AG04450 (cell line): ENCODE measurements around the gene ST7. TPM values are rescaled to one million over a fixed set of nuclear protein-coding genes. Genes with fewer than 3 reads are reported as not detected.
"Not testable (repeated sequence)": the region's sequence is repeated elsewhere in the genome, so short reads cannot be mapped to it uniquely, and the experiment has no call there.

Experiments
- CTCF ChIA-PET: fragments of 300-600, 350-600 bp; formaldehyde crosslinking; extraction: SDS; loops from one replicate; lab custom pipeline; 2022; ENCODE audit warnings: antibody characterized with exemption, inconsistent platforms; lab: Charles Lee
- POLR2A ChIA-PET: fragments of 350-600 bp; formaldehyde crosslinking; extraction: SDS; loops from one replicate; lab custom pipeline; 2021; ENCODE audit warnings: antibody characterized with exemption, inconsistent platforms; lab: Yijun Ruan, JAX
- DNase-seq: peaks from one replicate; pipeline ENCODE4 v3.0.0-alpha.2; 2011; ENCODE audit warnings: low read depth, low spot score
- H3K27ac ChIP-seq: one replicate; pipeline ENCODE4 v1.5.1; 2012; ENCODE audit warnings: low read depth, low read length, control low read depth
- H3K27me3 ChIP-seq: one replicate; pipeline ENCODE4 v1.6.0; 2012; ENCODE audit warnings: low read length; ENCODE audit not compliant: control insufficient read depth, insufficient read depth
- H3K4me3 ChIP-seq: 2 replicates; pipeline ENCODE4 v1.5.1; 2011; ENCODE audit warnings: mild to moderate bottlenecking, low read depth, low read length, control low read depth
- H3K9me3 ChIP-seq: 2 replicates; pipeline ENCODE4 v1.5.1; 2012; ENCODE audit warnings: low read length; ENCODE audit not compliant: control insufficient read depth, insufficient read depth
- CTCF ChIP-seq: IDR thresholded peaks from 2 replicates; pipeline ENCODE4 v1.5.1; 2011; ENCODE audit warnings: low read depth, low read length, control low read depth, inconsistent platforms
- polyA plus RNA-seq: library from polyadenylated mRNA; depleted of rRNA; stranded (reverse); fragments of >200 nt; gene quantifications from 2 replicates; pipeline ENCODE4 v1.2.3, GENCODE V29; 2011

The ST7 gene
- polyA plus RNA-seq, 1 experiment: 34.5 TPM

DNA sequence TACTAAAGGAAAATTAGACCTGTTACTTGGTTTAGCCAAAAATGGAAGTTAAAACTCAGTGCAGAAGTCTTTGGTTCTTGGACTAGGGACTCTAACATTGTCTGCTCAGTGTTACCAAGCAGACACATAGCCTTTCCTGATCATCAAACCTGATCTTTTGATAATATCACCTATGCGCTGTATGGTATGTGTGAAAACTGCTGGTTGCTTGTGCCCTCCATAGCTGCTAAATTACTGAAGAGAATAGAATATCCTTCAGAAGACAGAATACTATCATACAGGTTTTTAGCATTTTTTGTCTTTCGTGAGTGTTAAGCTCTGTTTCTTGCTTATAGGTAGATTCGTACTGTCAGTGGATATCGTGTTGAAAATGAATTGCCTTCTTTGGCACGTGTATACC, 68.7 kb downstream of the ST7 start:
- H3K27me3 ChIP-seq: no peaks in the 10 kb centered on the region
- no peak for TF ChIP-seq CTCF
- no peak overlapping the region for H3K27ac ChIP-seq
- DNase-seq: no peak
- ChIA-PET POLR2A (no interaction called here), CTCF (no interaction called here)
- H3K9me3 ChIP-seq: no peaks in the 10 kb centered on the region
- peak overlapping the region; percentile 5; the same call in 1 of the 2 replicates for H3K4me3 ChIP-seq

DNA sequence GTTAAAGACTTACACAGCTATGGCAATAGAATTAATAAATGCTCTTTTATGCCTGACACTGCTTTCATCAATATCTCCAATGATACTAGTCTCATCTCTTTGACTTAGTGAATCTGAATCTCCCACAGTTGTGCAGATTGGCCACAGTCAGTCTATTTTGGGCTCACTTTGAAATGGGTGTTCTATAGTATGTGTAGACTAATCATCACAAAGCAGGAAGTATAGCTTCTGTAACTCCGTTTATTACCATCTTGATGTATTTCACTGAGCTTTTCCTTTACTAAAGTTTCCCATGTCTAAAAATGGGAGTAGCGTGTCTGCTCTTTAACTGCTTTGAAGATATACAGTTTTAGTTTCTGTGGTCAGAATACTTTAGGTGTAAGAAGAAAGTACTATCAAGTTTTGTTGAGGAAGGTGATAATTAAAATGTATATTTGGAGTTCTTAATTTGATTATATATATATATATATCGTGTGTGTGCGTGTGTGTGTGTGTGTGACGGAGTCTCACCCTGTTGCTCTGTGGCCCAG, 70.1 kb downstream of the ST7 start:
- Histone ChIP-seq H3K27ac (no peak overlapping the region), H3K4me3 (no peak overlapping the region), H3K27me3 (no peaks in the 10 kb centered on the region), H3K9me3 (no peaks in the 10 kb centered on the region)
- TF ChIP-seq CTCF: no peak
- no peak for DNase-seq
- POLR2A ChIA-PET: no interaction called here
- CTCF ChIA-PET: no interaction called here

DNA sequence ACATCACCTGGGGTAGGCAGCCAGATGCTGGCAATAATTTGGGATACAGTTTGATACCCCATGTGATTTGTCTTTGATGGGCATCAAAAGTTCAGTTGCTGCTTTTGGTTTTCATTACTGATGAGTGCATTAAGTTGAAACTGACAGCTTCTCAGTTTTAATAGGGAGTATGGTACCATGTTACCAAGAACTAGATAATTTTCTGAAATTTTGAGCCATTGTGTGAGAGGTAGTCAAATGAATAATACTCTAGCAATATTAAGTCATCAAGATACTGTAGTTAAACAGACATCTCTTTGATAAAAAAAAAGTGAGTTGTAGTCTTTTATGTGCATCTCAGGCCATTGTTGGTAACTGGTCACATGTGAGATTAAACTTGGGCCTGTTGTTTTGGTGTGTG, 71.5 kb downstream of the ST7 start:
- Histone ChIP-seq H3K27me3 (no peaks in the 10 kb centered on the region), H3K9me3 (no peaks in the 10 kb centered on the region), H3K4me3 (no peak overlapping the region), H3K27ac (no peak overlapping the region)
- POLR2A ChIA-PET: no interaction called here
- no peak for TF ChIP-seq CTCF
- no peak for DNase-seq
- CTCF ChIA-PET: no interaction called here

- H3K27ac ChIP-seq: no peak overlapping the region
These were observed 72.6 kb downstream of the ST7 start for GRCh38 chr7:117025891-117026290.

DNA sequence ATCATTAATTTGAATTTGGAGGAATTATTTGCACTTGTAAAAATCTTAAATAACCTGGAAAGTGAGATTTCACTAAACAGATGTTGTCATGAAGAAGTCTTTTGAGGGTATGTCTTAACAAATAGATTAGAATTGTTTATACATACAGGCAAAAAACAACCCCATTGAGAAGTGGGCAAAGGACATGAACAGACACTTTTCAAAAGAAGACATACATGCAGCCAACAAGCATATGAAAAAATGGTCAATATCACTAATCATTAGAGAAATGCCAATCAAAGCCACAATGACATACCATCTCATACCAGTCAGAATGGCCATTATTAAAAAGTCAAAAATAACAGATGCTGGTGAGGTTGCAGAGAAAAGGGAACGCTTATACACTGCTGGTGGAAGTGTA, 77.0 kb downstream of the ST7 start:
- H3K9me3 ChIP-seq, H3K27ac ChIP-seq, H3K4me3 ChIP-seq, DNase-seq, POLR2A ChIA-PET, H3K27me3 ChIP-seq, CTCF ChIA-PET: not testable (repeated sequence)

More at GRCh38 chr7:117025891-117026290, 72.6 kb downstream of the ST7 start:
- Histone ChIP-seq H3K4me3 (no peak overlapping the region), H3K9me3 (no peaks in the 10 kb centered on the region), H3K27me3 (no peaks in the 10 kb centered on the region)
- ChIA-PET CTCF (interaction anchor here (0.5 kb wide), 1 partner anchor 96 kb away, joined by 3 read pairs; no protein-coding TSS in a partner anchor), POLR2A (no interaction called here)
- TF ChIP-seq CTCF: no peak
- DNase-seq: no peak

GRCh38 chr7:117030793-117031192, 77.5 kb downstream of the ST7 start:
- POLR2A ChIA-PET, DNase-seq, H3K9me3 ChIP-seq, CTCF ChIA-PET, H3K27ac ChIP-seq, H3K27me3 ChIP-seq, H3K4me3 ChIP-seq: not testable (repeated sequence)
